Thoracic aorta (tissue), 2 donors: ENCODE measurements around the gene SPPL2C. TPM values are rescaled to one million over a fixed set of nuclear protein-coding genes. Genes with fewer than 3 reads are reported as not detected.

Source experiments
- ATAC-seq: fragments of 150-250 bp; one replicate; pipeline ENCODE4 v1.8.0; 2017; ENCODE audit warnings: low read depth; ENCODE audit not compliant: insufficient number of reproducible peaks, low FRiP score
- DNase-seq: peaks from one replicate; pipeline ENCODE4 v3.0.0-alpha.2; 2020; ENCODE audit warnings: low spot score
- H3K27ac ChIP-seq, 2 donors: fragments of 200-600 bp; sonication (generic); 1 replicate in 1 of 2; 2 replicates in 1 of 2; pipeline ENCODE4 v1.5.1; 2016; ENCODE audit warnings: mild to moderate bottlenecking in 2 of 2, moderate library complexity in 2 of 2
- H3K27me3 ChIP-seq: fragments of 200-600 bp; sonication (generic); replicated peaks from 2 replicates; pipeline ENCODE4 v1.6.0; 2016; ENCODE audit warnings: mild to moderate bottlenecking; ENCODE audit not compliant: insufficient read depth
- H3K36me3 ChIP-seq: fragments of 200-600 bp; sonication (generic); one replicate; pipeline ENCODE4 v1.5.1; 2016
- H3K4me1 ChIP-seq, 2 donors: fragments of 200-600 bp; sonication (generic); 1 replicate in 1 of 2; 2 replicates in 1 of 2; pipeline versions ENCODE4 v1.5.1 to v1.6.0; 2016; ENCODE audit warnings: low read depth in 2 of 2, mild to moderate bottlenecking in 1 of 2; ENCODE audit not compliant: control insufficient read depth in 1 of 2
- H3K4me3 ChIP-seq: fragments of 200-600 bp; sonication (generic); 2 replicates; pipeline ENCODE4 v1.5.1; 2016; ENCODE audit warnings: mild to moderate bottlenecking
- H3K9me3 ChIP-seq: fragments of 200-600 bp; sonication (generic); 2 replicates; pipeline ENCODE4 v1.5.1; 2016
- CTCF ChIP-seq: fragments of 200-600 bp; sonication (generic); IDR thresholded peaks from one replicate; pipeline ENCODE4 v1.5.1; 2019; ENCODE audit warnings: antibody characterized with exemption
- total RNA-seq, 2 donors: library from RNA; depleted of rRNA; stranded (reverse); fragments of >200 nt; gene quantifications; one replicate each; pipeline versions ENCODE4 v1.1.0 to v1.2.3, GENCODE V29; 2016

Gene SPPL2C
- total RNA-seq, 2 donors from 2014 or later: not detected

GRCh38 chr17:45895969-45896785 lies 51.5 kb downstream of the SPPL2C start:
- Histone ChIP-seq H3K27me3 (no peaks in the 10 kb centered on the region), H3K4me1 (peaks cover 14 to 34% of the 10 kb centered on the region in 2 donors), H3K9me3 (no peaks in the 10 kb centered on the region), H3K36me3 (no peaks in the 10 kb centered on the region), H3K4me3 (peak overlapping the region; percentile 99), H3K27ac (no peak overlapping the region)
- ATAC-seq (no peak), DNase-seq (no peak)
- no peak for TF ChIP-seq CTCF

Other genes with a start within 250 kb of the SPPL2C start
- gene CRHR1, start 60.6 kb upstream of the SPPL2C start, total RNA-seq: not detected
- 1 to 10 TPM; 3.1 to 4.6 TPM for gene MAPT, start 49.7 kb downstream of the SPPL2C start, total RNA-seq
- not detected for gene STH, start 154.4 kb downstream of the SPPL2C start, total RNA-seq